ENCODE data around the gene AUTS2.

Gene AUTS2

DNA sequence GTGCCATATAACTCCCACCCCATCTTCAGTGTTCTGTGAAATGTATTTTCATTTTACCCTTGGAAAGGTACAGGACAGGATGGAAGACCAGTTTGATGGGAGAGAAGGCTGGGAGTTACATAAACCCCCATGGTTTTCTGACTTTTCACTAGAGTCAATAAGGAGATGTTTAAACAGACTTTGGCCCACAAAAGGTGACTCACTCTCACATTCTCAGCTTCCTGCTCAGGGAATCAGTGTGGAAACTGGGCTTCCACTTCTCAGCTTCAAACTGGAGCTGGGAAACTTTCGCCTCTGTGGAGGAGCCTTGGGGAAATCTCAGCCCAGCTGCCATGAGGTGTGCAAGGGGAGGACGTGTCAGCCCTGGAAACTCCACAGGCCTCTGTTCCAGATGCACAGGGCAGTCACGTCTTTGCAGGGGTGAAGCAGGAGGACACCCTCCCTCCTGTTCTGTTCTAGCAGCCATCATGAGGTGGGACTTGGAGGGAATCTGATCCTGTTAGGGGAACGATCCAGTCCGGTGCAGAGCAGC lies 973.2 kb downstream of the AUTS2 start:
- no peak for DNase-seq

DNA sequence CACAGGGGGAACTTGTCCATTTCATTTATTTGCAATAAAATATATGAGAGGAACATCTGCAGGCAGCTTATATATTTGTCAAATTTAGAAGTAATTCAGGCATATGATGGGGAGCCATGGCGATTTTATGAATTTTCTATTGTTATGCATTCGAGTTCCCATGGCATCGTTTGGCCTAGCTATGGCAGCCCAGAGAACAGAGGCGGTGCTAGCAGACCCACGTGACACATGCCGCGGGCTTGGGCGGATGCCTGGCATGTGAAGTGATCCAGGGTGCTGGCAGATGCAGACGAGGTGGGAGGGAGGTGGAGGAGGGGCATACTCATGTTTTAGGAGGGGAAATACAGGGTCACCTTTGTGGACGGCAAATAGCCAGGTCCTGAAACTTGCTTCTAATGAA lies 973.7 kb downstream of the AUTS2 start:
- no peak for DNase-seq

DNA sequence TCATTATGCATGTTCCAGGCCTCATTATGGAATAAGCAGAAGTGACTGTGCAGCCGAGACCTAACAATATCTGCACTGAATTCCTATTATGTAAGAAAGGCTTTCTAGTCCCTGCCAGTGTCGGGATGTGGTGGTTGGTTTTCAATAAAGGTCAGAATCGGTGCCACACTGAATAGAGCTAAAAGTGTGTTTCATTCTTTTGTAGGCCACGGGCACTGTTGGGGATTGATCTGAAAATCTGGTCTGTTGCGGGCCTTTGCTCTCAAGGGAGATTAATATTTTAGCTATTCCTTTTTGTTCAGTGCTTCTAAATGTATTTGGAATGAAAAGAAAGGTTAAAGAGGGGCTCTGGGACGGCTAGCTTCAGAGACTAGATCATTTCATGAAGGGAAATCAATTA lies 974.3 kb downstream of the AUTS2 start:
- no peak for DNase-seq

DNA sequence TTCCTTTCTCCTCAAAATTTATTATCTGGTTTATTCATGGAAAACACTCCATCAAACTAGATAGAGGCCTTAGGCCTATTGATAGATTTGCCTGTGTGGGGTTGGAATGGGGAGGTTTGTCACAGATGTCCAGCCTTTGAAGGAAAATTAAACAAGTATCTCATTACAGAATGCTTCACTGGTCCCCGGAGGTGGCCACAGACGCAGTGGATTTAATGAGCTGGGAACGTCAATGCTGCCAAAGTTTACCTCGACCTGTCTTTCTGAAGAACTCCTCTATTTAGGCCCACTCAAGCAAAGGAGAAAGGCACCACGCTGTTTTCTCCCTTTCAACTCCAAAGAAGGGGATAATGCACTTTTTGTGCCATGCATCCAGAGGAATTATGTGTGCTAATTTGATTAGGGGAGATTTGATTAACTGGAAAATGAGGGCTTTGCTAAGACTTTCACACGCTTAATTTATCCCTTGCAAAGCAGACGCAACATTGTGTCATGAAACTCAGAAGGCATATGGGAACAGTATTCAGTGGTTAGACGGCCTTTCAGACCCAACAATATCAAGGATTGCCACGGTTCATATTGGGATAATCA lies 974.9 kb downstream of the AUTS2 start:
- DNase-seq = peak in 1 of 3 experiments; percentile 49

DNA sequence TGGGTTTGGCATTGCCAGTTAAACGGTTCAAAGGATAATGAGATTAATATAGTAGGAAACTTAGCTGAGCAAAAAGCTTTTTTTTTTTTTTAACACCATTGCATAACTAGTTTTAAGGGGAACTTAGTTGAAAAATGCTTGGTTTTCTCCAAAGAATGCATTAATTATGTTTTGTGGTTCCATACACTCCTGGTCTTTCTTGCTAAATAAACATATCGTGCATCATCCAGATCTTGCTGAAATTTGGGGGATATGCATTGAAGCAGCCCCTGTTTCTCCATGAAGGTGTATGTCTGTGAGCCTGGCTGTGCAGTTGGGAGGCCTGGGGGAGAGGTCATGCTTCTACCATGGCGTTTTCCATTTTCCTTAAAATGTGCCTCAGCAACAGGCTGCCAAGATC lies 975.4 kb downstream of the AUTS2 start:
- DNase-seq = no peak

DNA sequence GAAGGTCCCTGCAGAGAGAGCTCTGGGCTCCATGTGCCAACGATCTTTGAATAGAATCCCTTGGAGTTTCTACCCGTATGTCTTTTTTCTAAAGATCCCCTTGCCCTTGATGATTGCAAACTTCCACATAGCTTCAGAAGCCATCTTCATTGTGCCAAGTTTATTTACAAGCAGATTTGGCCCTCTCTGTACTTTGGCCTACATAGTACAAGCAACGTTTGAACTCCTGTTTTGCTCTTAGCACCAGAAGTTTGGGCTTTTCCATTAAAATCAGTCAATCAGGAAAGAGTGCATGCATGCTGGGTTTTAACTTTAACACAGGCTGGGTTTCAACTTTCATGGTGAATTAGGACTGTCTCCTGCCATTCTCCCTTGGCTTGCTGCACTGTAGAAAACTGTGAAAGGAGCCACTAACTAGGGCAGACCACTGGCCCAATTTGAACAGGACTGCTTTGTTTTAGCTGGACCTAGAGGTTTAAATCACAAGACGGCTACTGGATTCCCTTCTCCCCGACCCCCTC lies 976.1 kb downstream of the AUTS2 start:
- no peak for DNase-seq

DNA sequence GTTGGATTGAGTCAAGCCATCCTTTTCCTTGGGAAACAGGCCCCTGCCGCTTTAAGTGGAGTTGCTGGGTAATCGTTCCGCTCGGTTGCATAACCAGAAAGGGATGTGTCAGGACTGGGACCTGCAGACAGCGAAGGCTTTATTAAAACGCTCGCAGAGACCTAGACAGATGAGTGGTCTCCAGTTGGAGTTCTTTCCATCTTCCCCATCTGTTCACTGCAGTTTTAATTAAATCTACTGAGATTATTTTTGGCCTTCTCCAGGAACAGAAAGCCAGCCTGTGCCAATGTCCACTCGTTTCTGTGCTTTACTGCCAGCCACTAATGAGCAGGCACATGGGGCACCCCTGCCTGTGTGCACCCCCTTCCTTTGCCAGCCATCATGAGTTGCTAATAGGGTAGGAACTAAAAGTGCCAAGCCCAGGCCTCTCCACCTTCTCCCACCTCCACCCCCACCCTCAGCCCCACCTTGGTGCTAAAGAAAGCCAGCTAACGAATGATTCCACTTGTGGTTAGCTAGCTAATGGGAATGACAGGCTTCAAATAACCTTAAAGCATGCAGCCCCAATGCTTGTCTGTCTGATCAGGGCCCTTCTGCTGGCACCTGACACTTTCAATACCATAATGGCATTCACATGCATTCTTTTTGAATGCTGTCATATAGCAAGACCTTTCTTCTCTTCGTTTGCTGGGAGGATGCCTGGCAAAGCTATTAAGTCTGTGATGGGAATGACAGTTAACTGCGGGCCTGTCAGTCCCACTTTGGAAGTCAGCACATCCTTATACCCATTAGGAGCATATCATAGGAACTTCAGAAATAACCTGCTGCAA lies 976.9 kb downstream of the AUTS2 start:
- DNase-seq = peak; percentile 50 to 92 (median 73)

DNA sequence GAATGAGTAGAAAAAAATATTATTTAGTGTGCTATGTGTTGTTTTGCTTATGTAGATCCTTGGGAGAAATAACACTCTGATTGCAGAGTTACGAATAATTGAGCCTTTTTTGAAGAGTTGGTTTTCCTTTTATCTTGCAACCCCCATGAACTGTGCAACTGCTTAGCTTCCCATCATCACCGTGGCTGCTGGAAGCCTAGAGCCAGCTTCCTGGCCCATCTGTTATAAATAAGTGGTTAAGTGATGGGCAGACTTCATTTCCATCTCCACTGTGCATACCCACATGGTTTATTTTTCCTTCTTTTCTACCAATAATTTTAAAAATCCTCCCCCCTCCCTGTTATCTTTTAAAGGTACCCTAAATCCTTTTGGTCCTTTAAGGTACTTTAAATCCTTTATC lies 978.8 kb downstream of the AUTS2 start:
- no peak for DNase-seq

DNA sequence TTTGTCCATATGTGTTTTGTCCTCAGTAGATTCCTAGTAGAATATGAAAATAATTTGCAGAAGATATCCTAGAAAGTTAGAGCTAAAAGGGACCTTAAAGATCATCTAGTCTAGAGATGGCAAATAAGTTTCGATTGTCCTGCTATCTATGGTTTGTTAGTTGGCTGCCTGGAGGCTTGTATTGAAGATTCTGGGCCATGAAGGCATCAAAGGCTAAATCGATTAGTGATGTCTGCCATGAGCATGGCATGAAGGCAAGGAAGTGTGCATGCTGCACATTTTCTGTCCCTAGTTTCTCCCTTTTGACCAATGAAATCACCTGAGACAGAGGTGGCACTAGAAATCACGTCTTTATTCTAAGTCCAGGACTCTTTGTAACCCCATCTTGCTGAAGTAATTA lies 979.9 kb downstream of the AUTS2 start:
- DNase-seq = no peak

DNA sequence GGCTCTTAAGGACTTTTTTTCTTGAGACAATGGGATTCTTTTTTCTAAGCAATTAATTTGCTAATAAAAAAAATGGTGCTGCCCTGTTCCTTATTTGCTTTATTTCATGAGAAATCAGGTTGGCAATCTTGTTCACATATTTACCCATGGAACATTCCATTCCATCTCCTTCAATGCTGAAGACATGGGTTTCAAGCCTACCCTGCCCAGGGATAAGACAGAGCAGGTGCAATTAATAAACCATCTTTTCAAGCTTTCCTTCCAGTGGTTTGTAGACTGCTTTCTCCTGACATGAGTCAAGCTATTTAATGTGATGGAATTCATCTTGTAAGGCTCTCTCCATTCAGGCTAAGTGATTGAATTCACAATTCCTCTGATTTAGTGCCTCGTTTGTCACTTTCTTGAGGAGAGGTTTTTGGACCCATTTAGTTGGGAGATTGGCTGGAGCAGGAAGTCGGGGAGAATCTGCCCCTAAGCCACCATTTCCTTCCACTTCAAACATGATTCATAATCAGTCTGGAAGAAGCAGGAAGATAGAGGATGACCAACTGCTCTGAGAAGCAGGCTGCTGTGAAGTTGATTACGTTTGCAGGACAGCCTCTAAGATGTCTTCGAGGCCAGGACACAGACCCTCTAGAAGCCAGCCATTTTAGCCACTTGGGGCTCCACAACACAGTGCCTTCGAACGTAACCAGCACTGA lies 981.3 kb downstream of the AUTS2 start:
- DNase-seq = no peak

DNA sequence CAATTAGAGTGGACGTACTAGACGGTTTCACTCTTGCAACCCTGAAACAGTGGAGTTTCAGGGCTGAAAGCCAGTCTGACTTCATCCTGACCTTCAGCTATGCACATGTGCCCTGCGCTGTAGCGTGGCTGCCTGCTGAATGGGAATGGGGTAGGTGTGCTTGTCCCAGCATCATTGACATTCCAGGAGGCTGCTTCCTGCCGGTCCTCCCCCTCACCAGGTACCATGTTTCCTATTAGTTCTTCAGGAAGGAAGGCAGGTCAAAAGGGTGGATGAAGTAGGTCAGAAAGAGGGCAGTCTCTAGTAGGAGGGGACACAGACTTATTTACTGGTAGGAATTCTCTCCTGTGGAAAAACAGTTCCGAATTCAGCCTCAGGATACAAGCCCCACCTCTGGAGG lies 981.9 kb downstream of the AUTS2 start:
- no peak for DNase-seq

DNA sequence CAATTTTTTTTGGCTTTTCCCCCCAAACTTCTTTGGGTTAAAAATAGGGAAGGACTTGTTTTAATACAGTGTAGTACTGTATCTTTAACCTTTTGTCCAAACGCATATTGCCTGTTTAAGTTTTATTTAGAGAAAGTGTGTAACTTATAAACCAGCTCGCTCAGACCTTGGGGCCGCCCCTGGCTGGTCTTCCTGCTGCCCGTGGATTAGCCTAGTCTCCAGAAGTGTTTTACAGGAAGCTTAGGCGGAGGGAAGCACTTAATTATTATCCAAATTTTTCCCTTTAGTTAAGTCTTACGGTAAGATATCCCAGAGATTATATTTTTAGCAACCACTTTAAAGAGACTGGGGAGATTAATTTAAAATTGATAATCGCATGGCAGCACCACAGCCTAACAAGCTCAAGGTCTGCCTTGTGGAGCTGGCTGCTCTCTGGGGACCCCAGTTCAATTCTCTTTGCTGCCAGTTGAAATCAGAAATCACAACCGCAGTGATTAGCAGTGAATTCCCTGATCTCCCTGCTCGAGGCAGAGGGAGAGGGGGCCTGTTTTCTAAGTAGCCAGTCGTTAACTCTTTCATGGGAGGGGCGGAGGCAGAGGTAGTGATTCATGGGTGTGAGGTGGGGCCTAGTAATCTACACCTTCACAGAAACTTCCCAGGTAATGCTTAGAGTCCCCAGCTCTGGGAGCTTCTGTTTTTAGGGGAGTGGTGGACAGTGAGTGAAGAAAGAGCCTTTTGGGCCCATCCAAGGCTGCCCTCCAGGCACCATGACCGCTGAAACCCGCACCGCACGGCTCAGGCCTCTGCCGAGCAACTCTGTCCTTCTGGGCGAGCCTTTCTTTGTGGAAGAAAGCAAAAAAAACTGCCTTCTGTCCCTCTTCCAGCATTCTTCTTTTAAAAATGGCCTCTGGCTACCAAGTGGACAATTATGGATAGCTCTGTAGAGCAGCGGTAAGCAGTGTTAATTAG lies 984.9 kb downstream of the AUTS2 start:
- DNase-seq = peak in 2 of 3 experiments; percentile 54 to 71

DNA sequence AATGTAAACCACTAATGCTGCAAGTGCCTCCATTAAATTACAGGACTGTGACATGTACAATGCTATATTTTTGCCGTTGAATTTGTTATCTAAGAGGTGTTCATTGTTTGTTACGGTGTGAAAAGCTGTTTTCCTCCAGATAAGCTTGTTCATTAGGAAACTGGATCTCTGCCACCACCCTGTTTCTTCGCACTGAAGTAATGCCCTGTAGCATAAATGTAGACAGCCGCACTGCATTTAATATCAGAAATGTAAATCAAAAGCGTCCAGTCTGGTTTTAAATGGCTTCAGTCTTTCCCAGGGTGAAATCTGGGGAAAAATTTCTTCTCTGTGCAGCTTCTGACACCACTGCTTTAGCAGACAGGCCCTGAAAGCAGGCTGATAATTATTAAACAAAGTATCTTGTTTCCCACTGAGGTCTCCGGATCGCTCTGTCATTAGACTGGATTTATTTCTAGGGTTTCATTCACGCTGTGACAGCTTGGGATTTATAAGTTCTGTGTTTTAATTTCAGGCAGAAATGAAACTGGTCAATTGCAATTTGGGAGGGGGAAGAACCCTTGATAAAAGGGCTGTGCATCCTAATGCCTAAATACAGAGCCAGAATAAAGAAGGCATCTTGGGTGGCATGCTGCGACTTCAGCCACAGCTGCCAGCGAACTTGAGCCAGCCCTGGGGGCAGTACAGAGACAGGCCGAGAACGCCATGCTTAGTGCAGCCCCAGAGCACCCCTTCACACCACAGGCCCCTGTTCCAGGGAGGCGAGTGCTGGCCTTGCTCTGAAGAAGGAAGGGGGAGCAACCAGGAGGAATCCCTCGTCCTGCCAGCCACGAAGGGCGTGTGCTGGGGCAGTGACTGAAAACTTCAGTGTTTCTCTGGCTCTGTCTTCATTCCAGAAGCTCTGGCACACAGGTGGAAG lies 985.9 kb downstream of the AUTS2 start:
- DNase-seq = peak in 2 of 3 experiments; percentile 66 to 86

DNA sequence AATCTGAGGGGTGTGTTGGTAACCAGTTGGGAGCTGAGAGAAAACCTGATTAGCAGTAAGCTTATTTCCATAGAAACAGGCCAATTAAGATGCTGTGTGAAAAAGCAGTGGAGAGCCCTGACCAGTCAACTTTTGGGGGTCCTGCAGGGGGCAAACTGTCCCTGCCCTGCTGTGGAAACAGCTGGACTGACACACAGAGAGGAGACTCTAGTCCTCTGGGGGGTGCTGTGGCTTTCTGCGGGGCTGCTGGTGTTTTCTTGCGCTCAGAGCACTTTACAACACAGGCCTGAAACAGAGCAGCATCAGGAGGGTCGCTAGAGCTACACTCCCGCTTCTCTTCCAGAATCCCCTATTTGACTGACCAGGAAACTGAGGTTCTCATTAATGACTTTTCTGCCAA lies 986.8 kb downstream of the AUTS2 start:
- DNase-seq = peak in 1 of 3 experiments; percentile 60

DNA sequence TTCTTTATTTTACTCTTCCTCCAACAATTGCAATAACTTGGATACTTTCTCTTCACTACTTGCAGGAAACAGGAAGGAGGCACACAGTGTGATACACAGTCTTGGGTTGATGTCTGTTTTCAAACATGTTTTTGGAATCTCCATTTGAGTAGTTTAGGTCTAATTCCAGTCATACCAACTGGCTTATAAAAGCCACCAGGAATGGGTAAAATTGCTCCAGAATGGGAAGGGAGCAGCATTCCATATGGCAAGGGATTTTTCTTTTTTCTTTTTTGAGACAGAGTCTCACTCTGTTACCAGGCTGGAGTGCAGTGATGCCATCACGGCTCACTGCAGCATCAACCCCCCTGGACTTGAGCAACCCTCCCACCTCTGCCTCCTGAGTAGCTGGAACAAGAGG lies 988.5 kb downstream of the AUTS2 start:
- DNase-seq = no peak

DNA sequence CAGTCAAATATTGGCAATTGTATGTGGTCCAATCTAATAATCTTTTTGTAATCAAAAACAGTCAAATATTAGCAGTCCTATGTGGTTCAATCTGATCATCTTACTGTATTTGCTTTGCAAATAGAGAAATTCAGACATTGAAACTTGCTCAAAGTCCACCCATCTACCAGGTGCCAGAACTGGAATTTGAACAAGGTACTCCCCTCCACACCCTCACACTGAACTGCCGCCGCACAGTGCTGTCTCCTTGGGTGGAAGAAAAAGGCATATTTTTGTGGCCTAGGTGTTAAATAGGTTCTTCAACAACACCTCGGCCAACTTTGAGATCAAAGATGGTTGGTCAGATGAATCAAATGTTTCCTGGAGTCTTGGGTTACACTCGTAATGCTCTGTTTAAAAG lies 989.5 kb downstream of the AUTS2 start:
- no peak for DNase-seq

DNA sequence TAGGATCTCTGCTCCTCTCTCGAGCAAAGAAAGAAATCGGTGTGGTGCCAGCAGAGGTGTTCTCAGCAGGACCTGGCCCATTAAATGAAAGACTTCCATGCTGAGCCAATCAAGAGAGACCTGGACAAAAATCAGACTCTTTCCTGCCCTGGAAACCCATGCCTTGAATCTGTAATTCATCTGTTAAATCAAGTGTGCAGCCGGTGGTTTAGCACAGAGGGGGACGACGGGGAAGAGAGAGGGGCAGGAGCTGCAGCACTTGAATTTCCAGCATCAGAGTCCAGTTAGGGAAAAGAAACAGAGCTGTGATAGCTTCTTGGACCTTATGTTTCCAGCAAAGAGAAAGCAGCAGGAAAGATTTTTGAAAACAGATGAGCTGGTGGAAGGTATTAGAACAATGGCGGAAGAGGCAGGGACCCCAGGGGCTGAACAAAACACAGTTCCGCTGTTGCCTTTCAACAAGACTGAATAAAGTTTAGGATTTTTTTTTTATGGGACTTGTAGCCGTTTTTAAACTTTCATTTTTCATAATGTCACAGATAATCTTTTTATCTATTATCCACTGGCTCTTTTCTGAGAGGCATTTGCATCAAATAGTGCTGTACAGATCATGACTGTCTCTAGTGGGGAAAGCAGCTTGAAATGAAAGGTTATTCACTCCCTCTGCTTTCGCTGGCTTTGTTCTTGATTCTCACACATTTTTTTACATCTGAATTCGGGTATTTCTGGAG lies 990.1 kb downstream of the AUTS2 start:
- peak in 1 of 3 experiments; percentile 21 for DNase-seq

DNA sequence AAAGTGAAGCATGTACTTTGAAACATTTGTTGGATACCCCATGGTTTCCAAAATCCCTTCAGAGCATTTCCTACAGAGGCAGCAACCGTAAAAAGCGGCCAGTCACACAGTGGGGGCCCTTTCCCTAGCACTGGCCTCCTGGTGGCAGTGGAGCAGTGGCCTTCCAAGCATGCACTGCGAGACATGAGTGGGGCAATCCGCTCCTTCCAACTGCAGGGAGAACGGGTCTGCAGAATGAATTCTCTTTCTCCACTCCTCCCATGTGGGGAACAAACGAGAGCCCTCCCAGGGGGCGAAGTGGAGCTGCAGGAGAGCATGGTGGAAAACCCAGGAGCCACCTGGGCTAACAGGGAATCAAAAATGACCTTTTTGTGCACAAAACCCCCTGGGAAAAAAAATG lies 990.7 kb downstream of the AUTS2 start:
- DNase-seq = no peak

DNA sequence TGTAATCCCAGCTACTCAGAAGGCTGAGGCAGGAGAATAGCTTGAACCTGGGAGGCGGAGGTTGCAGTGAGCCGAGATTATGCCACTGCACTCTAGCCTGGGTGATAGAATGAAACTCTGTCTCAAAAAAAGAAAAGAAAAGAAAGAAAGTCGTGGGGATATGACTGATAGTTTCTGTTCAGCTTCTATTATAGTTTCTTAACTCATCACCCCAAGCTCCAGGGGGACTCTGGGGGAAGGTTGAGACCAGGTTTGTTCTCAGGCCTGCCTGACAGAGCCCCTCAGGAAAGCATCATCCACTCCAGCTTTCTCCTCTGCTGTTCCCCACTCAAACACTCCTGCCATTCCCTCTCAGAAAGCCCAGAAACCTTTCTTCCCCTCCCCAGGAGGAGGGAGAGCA lies 991.3 kb downstream of the AUTS2 start:
- no peak for DNase-seq

DNA sequence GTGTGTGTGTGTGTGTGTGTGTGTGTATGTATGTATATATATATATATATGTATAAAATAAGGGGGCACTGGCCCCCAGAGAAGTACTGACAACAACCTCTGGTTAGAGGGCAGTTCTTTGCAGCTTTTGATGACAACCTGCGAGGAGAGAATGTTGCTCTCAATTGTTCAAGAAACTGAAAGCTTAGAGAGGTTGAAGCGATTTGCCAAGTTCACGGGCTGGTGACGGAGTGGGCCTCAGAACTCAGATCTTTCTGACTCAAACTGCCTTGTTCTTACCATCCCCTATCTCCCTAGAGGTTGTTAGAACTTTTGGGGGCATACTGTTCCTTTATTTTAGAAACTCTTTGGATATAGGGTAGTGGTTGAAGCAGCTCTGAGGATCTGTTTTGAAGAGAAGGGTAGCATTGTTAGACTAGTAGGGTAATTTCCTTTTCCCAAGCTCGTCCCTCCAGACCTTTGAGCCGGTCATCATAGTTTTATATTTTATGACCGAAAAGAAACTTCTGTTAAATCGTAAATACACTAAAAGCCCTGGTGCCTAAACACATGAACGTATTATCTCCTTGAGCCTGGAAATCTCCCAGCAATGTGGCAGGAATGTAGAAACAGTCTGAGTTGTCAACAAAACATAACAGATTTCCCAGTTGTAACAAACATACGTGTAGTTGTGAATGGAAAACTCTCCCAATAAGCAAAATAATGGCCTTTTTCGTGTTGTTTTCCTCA lies 992.0 kb downstream of the AUTS2 start:
- no peak for DNase-seq
